Measurements from ENCODE around the gene ETFA. TPM values are rescaled to one million over a fixed set of nuclear protein-coding genes. Genes with fewer than 3 reads are reported as not detected.

The ETFA gene
- total and polyA plus RNA-seq, 10 of the 15 experiments (the other 5 are each of a cell fraction or from before 2014, with no cell fraction given), result 114 to 331 (median 152) TPM

DNA sequence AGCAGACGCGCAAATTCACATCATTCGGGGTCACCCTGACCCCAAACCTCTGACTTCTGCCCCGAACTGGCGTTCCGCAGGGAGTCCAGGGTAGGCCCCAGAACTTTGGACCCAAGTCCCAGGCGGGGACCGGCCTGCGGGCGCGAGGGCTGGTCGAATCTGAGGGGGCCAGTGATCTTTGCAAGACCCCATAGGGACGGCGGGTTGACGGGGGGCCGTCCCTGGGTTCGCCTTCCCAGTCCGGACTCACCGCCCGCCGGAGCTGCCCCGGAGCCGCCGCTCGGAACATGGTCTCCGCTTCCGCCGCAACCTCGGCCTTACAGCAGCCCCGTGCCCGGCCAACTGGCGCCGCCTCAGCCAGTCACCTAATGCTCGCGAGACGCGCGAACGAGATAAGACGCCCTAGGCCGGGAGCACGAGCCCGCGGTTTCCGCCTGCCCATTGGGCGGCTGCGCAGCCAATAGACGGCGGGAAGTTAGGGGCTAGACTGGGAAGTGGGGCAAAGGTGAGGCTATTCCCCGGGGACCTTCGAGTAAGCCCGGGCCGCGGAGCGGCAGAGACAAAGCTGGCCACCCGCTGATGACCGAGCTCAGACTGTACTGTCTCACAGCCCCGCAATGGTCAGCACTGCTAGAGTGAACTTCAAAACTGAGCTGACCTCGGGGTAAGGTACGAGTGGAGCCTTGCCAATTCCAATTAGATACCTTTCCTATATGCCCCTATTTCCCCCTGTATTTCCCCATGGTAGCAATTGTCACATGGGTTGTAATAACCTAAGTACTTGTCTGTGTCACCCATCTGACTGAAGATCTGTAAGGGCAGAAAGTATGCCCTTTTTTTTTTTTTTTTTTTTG, at the start of gene ETFA (continued):
- TF ChIP-seq, protein P1, sequence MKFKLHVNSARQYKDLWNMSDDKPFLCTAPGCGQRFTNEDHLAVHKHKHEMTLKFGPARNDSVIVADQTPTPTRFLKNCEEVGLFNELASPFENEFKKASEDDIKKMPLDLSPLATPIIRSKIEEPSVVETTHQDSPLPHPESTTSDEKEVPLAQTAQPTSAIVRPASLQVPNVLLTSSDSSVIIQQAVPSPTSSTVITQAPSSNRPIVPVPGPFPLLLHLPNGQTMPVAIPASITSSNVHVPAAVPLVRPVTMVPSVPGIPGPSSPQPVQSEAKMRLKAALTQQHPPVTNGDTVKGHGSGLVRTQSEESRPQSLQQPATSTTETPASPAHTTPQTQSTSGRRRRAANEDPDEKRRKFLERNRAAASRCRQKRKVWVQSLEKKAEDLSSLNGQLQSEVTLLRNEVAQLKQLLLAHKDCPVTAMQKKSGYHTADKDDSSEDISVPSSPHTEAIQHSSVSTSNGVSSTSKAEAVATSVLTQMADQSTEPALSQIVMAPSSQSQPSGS (IDR thresholded peaks at IDR 0.05; ENCODE audit: low read length), result no peak
- TF ChIP-seq, protein P2, sequence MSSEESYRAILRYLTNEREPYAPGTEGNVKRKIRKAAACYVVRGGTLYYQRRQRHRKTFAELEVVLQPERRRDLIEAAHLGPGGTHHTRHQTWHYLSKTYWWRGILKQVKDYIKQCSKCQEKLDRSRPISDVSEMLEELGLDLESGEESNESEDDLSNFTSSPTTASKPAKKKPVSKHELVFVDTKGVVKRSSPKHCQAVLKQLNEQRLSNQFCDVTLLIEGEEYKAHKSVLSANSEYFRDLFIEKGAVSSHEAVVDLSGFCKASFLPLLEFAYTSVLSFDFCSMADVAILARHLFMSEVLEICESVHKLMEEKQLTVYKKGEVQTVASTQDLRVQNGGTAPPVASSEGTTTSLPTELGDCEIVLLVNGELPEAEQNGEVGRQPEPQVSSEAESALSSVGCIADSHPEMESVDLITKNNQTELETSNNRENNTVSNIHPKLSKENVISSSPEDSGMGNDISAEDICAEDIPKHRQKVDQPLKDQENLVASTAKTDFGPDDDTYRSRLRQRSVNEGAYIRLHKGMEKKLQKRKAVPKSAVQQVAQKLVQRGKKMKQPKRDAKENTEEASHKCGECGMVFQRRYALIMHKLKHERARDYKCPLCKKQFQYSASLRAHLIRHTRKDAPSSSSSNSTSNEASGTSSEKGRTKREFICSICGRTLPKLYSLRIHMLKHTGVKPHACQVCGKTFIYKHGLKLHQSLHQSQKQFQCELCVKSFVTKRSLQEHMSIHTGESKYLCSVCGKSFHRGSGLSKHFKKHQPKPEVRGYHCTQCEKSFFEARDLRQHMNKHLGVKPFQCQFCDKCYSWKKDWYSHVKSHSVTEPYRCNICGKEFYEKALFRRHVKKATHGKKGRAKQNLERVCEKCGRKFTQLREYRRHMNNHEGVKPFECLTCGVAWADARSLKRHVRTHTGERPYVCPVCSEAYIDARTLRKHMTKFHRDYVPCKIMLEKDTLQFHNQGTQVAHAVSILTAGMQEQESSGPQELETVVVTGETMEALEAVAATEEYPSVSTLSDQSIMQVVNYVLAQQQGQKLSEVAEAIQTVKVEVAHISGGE (CRISPR knock-in tag; IDR thresholded peaks at IDR 0.05), result no peak
- TF ChIP-seq CEBPB (IDR thresholded peaks at IDR 0.05; ENCODE audit: borderline replicate concordance in 1 of 2, low read depth in 2 of 2, low read length in 2 of 2), result no peak
- TF ChIP-seq MTA2 (IDR thresholded peaks at IDR 0.05; ENCODE audit: low read depth), result peak; percentile 32; the same call in 1 of the 2 replicates
- no peak for TF ChIP-seq CHD1 (IDR thresholded peaks at IDR 0.05; ENCODE audit: low read depth, low read length)
- peak; percentile 80; the same call in 1 of the 2 replicates for TF ChIP-seq ZNF384 (IDR thresholded peaks at IDR 0.05; ENCODE audit: borderline replicate concordance, low read depth, low read length)
- TF ChIP-seq, protein P3, sequence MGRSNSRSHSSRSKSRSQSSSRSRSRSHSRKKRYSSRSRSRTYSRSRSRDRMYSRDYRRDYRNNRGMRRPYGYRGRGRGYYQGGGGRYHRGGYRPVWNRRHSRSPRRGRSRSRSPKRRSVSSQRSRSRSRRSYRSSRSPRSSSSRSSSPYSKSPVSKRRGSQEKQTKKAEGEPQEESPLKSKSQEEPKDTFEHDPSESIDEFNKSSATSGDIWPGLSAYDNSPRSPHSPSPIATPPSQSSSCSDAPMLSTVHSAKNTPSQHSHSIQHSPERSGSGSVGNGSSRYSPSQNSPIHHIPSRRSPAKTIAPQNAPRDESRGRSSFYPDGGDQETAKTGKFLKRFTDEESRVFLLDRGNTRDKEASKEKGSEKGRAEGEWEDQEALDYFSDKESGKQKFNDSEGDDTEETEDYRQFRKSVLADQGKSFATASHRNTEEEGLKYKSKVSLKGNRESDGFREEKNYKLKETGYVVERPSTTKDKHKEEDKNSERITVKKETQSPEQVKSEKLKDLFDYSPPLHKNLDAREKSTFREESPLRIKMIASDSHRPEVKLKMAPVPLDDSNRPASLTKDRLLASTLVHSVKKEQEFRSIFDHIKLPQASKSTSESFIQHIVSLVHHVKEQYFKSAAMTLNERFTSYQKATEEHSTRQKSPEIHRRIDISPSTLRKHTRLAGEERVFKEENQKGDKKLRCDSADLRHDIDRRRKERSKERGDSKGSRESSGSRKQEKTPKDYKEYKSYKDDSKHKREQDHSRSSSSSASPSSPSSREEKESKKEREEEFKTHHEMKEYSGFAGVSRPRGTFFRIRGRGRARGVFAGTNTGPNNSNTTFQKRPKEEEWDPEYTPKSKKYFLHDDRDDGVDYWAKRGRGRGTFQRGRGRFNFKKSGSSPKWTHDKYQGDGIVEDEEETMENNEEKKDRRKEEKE (IDR thresholded peaks at IDR 0.05), result no peak
- no peak for TF ChIP-seq YBX1 (IDR thresholded peaks at IDR 0.05)
- TF ChIP-seq ZNF622 (IDR thresholded peaks at IDR 0.05), result no peak
- TF ChIP-seq CHD4 (IDR thresholded peaks at IDR 0.05), result no peak
- no peak for TF ChIP-seq WRNIP1 (IDR thresholded peaks at IDR 0.05; ENCODE audit: borderline replicate concordance, low read depth, low read length)
- no peak for TF ChIP-seq MEF2A (IDR thresholded peaks at IDR 0.05; ENCODE audit: insufficient read depth, low read depth, low read length)
- no peak for TF ChIP-seq HDAC2 (IDR thresholded peaks at IDR 0.05)
- no peak for TF ChIP-seq EP300 (IDR thresholded peaks at IDR 0.05; ENCODE audit: borderline replicate concordance in 1 of 2, control insufficient read depth in 1 of 2, low read depth in 2 of 2, low read length in 2 of 2)
- peak; percentile 61 for TF ChIP-seq HDAC6 (IDR thresholded peaks at IDR 0.05; ENCODE audit: unreplicated experiment)
- TF ChIP-seq JUNB (IDR thresholded peaks at IDR 0.05), result no peak
- no peak for TF ChIP-seq CBX3 (IDR thresholded peaks at IDR 0.05; ENCODE audit: borderline replicate concordance, low read depth)
- TF ChIP-seq, protein P4, sequence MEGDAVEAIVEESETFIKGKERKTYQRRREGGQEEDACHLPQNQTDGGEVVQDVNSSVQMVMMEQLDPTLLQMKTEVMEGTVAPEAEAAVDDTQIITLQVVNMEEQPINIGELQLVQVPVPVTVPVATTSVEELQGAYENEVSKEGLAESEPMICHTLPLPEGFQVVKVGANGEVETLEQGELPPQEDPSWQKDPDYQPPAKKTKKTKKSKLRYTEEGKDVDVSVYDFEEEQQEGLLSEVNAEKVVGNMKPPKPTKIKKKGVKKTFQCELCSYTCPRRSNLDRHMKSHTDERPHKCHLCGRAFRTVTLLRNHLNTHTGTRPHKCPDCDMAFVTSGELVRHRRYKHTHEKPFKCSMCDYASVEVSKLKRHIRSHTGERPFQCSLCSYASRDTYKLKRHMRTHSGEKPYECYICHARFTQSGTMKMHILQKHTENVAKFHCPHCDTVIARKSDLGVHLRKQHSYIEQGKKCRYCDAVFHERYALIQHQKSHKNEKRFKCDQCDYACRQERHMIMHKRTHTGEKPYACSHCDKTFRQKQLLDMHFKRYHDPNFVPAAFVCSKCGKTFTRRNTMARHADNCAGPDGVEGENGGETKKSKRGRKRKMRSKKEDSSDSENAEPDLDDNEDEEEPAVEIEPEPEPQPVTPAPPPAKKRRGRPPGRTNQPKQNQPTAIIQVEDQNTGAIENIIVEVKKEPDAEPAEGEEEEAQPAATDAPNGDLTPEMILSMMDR (IDR thresholded peaks at IDR 0.05 in 2 of 3, conservative IDR thresholded peaks at IDR 0.05 in 1 of 3; ENCODE audit: control insufficient read depth in 2 of 3, extremely low read depth in 1 of 3, insufficient read depth in 1 of 3, low read depth in 3 of 3, low read length in 3 of 3), result no peak
- TF ChIP-seq IKZF1 (conservative IDR thresholded peaks at IDR 0.05), result peak; percentile 60
- TF ChIP-seq SUPT20H (IDR thresholded peaks at IDR 0.05; ENCODE audit: borderline replicate concordance, control insufficient read depth, low read depth, low read length), result no peak

Measured in GM12878 (cell line).